Activated naive CD4-positive, alpha-beta T cell treated with anti-CD3 and anti-CD28 coated beads, Interleukin-2, amount 50 U/mL, for 24 hours (primary cell): ENCODE measurements around the gene ST8SIA1.

Source experiments
- H3K27ac Mint-ChIP-seq: one replicate; pipeline ENCODE4 v1.8.0; 2021; ENCODE audit warnings: mild to moderate bottlenecking, mixed read lengths
- H3K27me3 Mint-ChIP-seq: one replicate; pipeline ENCODE4 v1.8.0; 2021; ENCODE audit warnings: mixed read lengths
- H3K36me3 Mint-ChIP-seq: one replicate; pipeline ENCODE4 v1.8.0; 2021; ENCODE audit warnings: mixed read lengths
- H3K4me1 Mint-ChIP-seq: one replicate; pipeline ENCODE4 v1.8.0; 2021; ENCODE audit warnings: mixed read lengths
- H3K4me3 Mint-ChIP-seq: one replicate; pipeline ENCODE4 v1.8.0; 2021; ENCODE audit warnings: mild to moderate bottlenecking, mixed read lengths
- H3K9me3 Mint-ChIP-seq: one replicate; pipeline ENCODE4 v1.8.0; 2021; ENCODE audit warnings: mixed read lengths

ST8SIA1 gene

DNA sequence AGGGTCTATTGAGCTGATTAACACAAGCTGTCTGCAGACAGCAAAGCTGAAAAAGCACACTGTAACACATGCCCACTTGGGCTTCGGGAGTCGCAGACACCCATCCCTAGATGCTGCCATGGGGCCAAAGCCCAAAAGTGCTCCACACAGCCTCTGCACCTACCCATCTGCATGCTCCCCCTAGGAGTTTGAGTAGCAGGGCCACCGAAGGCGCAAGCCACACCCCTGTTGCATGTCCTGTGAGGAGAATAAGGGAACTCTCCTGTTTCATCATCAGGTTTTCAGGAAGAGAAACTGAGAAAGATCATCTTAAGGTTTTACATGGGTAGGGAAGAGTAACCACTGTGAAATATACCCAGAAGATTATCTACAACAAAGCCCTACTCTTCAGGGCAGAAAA lies 5.6 kb upstream of the ST8SIA1 start:
- no peak overlapping the region for H3K27ac Mint-ChIP-seq
- no peaks in the 10 kb centered on the region for H3K27me3 Mint-ChIP-seq
- peaks cover 7% of the 10 kb centered on the region for H3K9me3 Mint-ChIP-seq
- H3K4me1 Mint-ChIP-seq = peaks cover 3% of the 10 kb centered on the region
- no peak overlapping the region for H3K4me3 Mint-ChIP-seq
- peaks cover 4% of the 10 kb centered on the region for H3K36me3 Mint-ChIP-seq

DNA sequence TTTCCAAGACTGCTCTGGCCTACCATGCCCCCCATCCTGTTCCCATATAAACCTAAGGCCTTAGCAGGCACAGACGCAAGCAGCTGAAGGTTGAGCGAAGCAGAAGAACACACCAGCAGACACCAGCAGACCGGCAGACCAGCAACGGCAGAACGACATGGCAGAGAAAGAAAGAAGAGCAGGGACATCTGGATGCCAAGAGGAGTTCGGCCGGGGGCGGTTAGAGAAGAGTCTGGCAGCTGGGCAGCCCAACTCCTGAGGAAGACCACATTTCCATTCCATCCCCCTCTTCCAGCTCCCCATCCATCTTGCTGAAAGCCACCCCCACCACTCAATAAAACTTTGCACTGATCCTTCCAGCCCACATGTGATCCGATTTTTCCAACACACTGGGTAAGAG lies 5.2 kb upstream of the ST8SIA1 start:
- Mint-ChIP-seq H3K4me3 (no peak overlapping the region), H3K27ac (no peak overlapping the region), H3K4me1 (peaks cover 3% of the 10 kb centered on the region), H3K36me3 (peaks cover 4% of the 10 kb centered on the region), H3K27me3 (no peaks in the 10 kb centered on the region), H3K9me3 (peaks cover 7% of the 10 kb centered on the region)

DNA sequence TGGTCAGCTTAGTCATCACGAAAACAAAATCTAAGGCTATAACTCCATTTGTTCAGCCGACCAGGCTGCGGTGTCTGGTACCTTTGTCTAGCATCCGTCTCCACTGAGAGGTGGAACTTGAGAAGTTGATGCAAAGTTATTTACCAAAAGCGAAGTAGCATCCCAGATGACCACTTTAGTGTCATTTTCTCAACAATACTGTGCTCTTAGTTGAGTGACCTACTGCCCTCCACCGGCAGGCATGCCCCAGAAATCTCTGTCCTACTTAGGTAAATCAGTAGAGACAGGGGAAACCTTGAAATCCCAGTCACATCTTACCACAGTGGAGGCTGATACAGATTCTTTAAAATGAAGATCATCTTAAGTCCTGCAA lies 1.3 kb upstream of the ST8SIA1 start:
- H3K27ac Mint-ChIP-seq = peak overlapping the region; percentile 81
- H3K4me1 Mint-ChIP-seq = peaks cover 18% of the 10 kb centered on the region
- peaks cover 9% of the 10 kb centered on the region for H3K27me3 Mint-ChIP-seq
- H3K9me3 Mint-ChIP-seq = peaks cover 2% of the 10 kb centered on the region
- peak overlapping the region; percentile 92 for H3K4me3 Mint-ChIP-seq
- H3K36me3 Mint-ChIP-seq = no peaks in the 10 kb centered on the region

DNA sequence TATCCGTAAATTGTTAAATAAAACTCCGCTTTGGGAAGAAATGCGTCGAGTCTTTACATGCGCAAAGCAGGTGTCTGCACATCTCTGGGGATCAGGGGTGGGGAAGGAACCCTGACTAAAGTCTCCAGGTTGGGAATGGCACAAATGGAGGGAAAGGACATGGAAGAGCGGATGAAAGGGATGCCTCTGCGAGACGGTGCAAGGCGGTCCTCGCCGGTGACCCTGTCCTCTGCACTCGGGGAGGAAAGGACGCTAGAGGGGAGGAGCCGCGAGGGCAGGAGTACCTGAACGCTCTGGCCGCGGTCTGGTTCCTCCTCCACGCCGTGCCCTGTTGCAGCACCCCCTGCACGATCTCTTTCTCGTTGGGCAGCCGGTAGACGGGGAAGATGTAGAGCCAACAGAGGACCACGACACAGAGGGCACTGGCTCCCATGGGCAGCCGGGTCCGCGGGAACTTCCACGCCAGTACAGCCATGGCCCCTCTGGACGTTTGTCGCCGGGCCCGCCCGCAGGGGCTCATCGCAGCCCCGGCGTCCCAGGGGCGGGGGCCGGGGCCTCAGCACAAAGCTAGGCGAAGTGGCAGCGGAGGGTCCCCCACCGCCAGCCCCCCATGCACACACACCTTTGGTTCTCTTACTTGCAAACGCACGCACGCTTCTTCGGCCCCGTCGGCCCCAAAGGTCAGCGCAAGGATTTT lies 646 bp downstream of the ST8SIA1 start:
- H3K4me1 Mint-ChIP-seq = peaks cover 18% of the 10 kb centered on the region
- H3K27me3 Mint-ChIP-seq = peaks cover 9% of the 10 kb centered on the region
- no peaks in the 10 kb centered on the region for H3K36me3 Mint-ChIP-seq
- peak overlapping the region; percentile 90 for H3K4me3 Mint-ChIP-seq
- no peaks in the 10 kb centered on the region for H3K9me3 Mint-ChIP-seq
- H3K27ac Mint-ChIP-seq = peak overlapping the region; percentile 44

DNA sequence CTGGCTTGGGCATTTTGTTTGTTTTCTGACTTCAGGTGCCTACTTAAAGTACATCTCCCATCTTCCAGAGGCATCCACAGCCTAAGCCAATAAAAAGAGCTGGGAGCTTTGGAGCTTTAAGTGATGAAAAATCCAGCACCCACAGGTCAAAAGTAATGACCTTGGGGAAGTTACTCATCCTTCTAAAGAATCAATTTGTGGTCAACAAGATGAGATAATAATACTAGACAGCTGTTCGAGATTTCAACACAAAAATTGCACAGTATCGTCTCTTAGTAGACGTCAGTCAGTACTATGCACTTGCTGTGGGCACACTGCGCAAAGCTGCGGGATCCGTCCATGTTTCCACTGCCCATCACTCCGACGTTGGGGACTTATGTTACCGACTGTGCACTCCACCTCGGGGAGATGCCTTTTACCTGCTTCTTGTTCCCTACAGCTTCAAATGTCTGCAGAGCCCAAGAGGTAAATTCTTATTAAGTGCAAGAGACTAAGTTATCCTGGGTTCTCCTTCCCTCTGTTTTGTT lies 1.3 kb downstream of the ST8SIA1 start:
- H3K27me3 Mint-ChIP-seq = peaks cover 9% of the 10 kb centered on the region
- H3K4me3 Mint-ChIP-seq = peak overlapping the region; percentile 90
- no peaks in the 10 kb centered on the region for H3K36me3 Mint-ChIP-seq
- peaks cover 18% of the 10 kb centered on the region for H3K4me1 Mint-ChIP-seq
- H3K27ac Mint-ChIP-seq = no peak overlapping the region
- no peaks in the 10 kb centered on the region for H3K9me3 Mint-ChIP-seq

GRCh38 chr12:22332202-22332601 lies 2.3 kb downstream of the ST8SIA1 start:
- Mint-ChIP-seq H3K4me3 (no peak overlapping the region), H3K36me3 (no peaks in the 10 kb centered on the region), H3K9me3 (no peaks in the 10 kb centered on the region), H3K27ac (peak overlapping the region; percentile 47), H3K4me1 (peaks cover 18% of the 10 kb centered on the region), H3K27me3 (peaks cover 9% of the 10 kb centered on the region)

- H3K36me3 Mint-ChIP-seq = no peaks in the 10 kb centered on the region
- H3K27me3 Mint-ChIP-seq = peaks cover 9% of the 10 kb centered on the region
- no peak overlapping the region for H3K4me3 Mint-ChIP-seq
- H3K4me1 Mint-ChIP-seq = peaks cover 15% of the 10 kb centered on the region
- no peaks in the 10 kb centered on the region for H3K9me3 Mint-ChIP-seq
- no peak overlapping the region for H3K27ac Mint-ChIP-seq
Measured at GRCh38 chr12:22329621-22330020, 4.9 kb downstream of the ST8SIA1 start.

DNA sequence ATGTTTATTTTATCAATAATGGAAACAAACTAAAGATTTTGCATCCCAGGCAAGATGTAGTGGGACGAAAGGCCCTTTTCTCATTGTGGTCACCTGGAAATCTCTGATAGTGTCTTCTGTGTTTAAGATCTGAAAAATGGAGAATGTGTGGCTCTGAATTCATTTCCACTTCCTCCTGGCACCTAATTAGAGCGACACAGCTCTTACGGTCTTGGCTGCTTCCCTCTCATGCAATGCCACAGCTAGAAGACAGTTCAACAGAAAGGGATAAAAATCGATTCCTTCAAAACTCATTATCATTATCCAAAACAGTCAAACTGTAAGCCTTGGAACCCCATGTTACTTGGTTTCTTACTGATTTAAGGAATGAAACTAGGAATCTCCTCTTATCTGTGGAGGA lies 9.3 kb downstream of the ST8SIA1 start:
- H3K27ac Mint-ChIP-seq = no peak overlapping the region
- H3K9me3 Mint-ChIP-seq = no peaks in the 10 kb centered on the region
- no peak overlapping the region for H3K4me3 Mint-ChIP-seq
- H3K4me1 Mint-ChIP-seq = peaks cover 15% of the 10 kb centered on the region
- H3K36me3 Mint-ChIP-seq = no peaks in the 10 kb centered on the region
- no peaks in the 10 kb centered on the region for H3K27me3 Mint-ChIP-seq

DNA sequence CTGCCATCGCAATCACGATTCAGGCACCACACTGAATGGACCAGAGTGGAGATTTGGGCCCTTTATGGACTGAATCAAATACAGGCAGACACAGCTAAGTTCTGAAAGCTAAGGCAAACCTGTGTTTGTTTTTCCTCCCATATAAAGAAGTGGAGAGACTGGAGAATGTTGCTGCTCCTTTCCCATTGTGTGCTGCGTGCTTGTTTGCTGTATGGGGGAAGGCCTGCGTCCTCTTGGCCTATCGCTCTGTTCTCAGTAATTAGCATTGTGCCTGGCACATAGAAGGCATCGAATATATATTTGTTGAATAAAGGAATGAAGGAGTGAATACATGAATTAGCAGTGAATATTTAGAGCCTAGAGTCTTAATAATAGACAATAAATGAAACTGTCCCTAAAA lies 12.4 kb downstream of the ST8SIA1 start:
- Mint-ChIP-seq H3K4me3 (no peak overlapping the region), H3K27me3 (no peaks in the 10 kb centered on the region), H3K36me3 (no peaks in the 10 kb centered on the region), H3K9me3 (no peaks in the 10 kb centered on the region), H3K27ac (peak overlapping the region; percentile 3), H3K4me1 (peaks cover 15% of the 10 kb centered on the region)

DNA sequence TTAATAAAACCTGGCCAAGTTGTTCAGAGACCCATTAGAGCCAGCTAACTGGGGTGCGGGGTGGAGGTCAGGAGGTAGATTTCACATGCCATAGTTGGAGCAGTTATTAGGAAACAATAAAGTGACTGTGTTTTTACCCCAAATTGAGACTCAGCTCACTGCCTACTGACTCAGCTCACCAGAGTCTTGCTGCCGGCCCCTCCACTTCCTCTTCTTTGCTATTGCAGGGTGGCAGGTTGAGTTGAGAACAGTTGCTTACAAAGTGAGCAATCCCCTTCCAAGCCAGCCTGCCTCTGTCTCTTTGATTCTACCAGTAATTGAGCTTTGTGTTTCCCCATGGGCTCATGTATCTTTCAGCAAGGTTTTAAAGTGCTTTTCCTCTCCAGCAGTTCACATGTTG lies 12.9 kb downstream of the ST8SIA1 start:
- Mint-ChIP-seq H3K36me3 (no peaks in the 10 kb centered on the region), H3K27ac (peak overlapping the region; percentile 3), H3K9me3 (no peaks in the 10 kb centered on the region), H3K4me1 (peaks cover 15% of the 10 kb centered on the region), H3K4me3 (no peak overlapping the region), H3K27me3 (no peaks in the 10 kb centered on the region)

- Mint-ChIP-seq H3K36me3 (no peaks in the 10 kb centered on the region), H3K9me3 (no peaks in the 10 kb centered on the region), H3K4me3 (no peak overlapping the region), H3K4me1 (peaks cover 15% of the 10 kb centered on the region), H3K27ac (no peak overlapping the region), H3K27me3 (no peaks in the 10 kb centered on the region)
Measured at GRCh38 chr12:22321018-22321605, 13.4 kb downstream of the ST8SIA1 start.

DNA sequence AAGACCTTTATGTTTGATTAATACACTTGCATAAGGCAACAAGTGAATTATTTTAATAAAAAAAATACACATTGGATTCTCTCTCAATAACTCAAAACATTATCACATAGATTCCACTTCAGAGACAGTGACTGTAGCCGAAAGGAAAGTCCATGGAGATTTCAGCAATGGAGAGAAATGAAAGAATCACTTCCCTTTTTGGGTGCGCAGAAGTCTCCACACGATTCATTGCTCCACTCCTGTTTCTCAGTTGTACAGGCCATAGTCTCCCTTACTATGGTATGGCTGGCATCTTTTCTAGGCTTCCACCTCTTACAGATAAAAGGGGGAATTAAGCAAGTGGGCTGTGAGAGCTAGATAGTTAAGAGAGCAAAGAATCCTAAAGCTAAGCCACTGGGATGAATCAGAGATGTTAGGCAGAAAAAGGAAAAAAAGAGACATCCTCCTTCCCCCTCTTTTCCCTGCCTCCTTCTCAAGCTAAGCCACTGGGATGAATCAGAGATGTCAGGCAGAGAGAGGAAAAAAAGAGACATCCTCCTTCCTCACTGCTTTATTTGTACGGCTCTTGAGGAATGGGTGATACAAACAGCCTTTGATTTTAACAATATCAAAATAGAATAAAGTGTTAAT lies 16.3 kb downstream of the ST8SIA1 start:
- no peaks in the 10 kb centered on the region for H3K9me3 Mint-ChIP-seq
- peaks cover 15% of the 10 kb centered on the region for H3K4me1 Mint-ChIP-seq
- no peaks in the 10 kb centered on the region for H3K36me3 Mint-ChIP-seq
- H3K27me3 Mint-ChIP-seq = peaks cover 1% of the 10 kb centered on the region
- H3K4me3 Mint-ChIP-seq = no peak overlapping the region
- H3K27ac Mint-ChIP-seq = no peak overlapping the region

- Mint-ChIP-seq H3K4me3 (no peak overlapping the region), H3K9me3 (no peaks in the 10 kb centered on the region), H3K36me3 (no peaks in the 10 kb centered on the region), H3K27me3 (peaks cover 1% of the 10 kb centered on the region), H3K4me1 (no peaks in the 10 kb centered on the region), H3K27ac (no peak overlapping the region)
Measured at GRCh38 chr12:22313963-22314330, 20.6 kb downstream of the ST8SIA1 start.

GRCh38 chr12:22313286-22313962 lies 21.1 kb downstream of the ST8SIA1 start:
- Mint-ChIP-seq H3K27ac (no peak overlapping the region), H3K4me1 (no peaks in the 10 kb centered on the region), H3K9me3 (no peaks in the 10 kb centered on the region), H3K27me3 (peaks cover 1% of the 10 kb centered on the region), H3K36me3 (peaks cover 1% of the 10 kb centered on the region), H3K4me3 (no peak overlapping the region)

DNA sequence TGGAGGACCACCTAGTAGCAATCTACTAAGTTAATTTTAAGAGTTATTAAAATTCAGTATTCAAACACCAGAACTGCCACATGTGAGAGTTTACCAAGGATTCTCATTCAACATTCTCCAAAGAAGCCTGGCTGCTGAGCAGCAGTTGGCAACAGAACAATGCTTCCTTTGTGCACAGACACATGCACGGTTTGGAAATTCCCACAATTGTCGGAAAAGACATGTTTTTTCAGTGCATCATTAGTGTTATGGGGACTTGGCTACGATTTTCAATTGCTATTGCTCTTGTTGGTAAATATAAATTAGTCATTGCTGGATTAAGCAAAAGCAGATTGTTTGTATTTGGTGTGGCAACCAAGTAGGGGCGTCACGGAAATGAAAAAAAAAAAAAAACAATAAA lies 22.2 kb downstream of the ST8SIA1 start:
- H3K36me3 Mint-ChIP-seq = peaks cover 1% of the 10 kb centered on the region
- H3K9me3 Mint-ChIP-seq = no peaks in the 10 kb centered on the region
- H3K4me1 Mint-ChIP-seq = no peaks in the 10 kb centered on the region
- peaks cover 1% of the 10 kb centered on the region for H3K27me3 Mint-ChIP-seq
- H3K4me3 Mint-ChIP-seq = no peak overlapping the region
- H3K27ac Mint-ChIP-seq = no peak overlapping the region

- H3K4me3 Mint-ChIP-seq = no peak overlapping the region
- H3K4me1 Mint-ChIP-seq = no peaks in the 10 kb centered on the region
- H3K9me3 Mint-ChIP-seq = no peaks in the 10 kb centered on the region
- peaks cover 1% of the 10 kb centered on the region for H3K36me3 Mint-ChIP-seq
- H3K27me3 Mint-ChIP-seq = peaks cover 1% of the 10 kb centered on the region
- no peak overlapping the region for H3K27ac Mint-ChIP-seq
Measured at GRCh38 chr12:22310709-22311108, 23.8 kb downstream of the ST8SIA1 start.
